SK-N-MC (cell line): Measurements from ENCODE around the gene YWHAE.

Source experiments
- EZH2 ChIP-seq: fragments of 200-600 bp; sonication (generic); IDR thresholded peaks from one replicate; pipeline ENCODE4 v1.6.1; 2017; ENCODE audit warnings: antibody characterized with exemption
- FOXP2 ChIP-seq: optimal IDR thresholded peaks from 2 replicates; pipeline ENCODE3; 2011; ENCODE audit warnings: mild to moderate bottlenecking, moderate library complexity; ENCODE audit not compliant: insufficient read depth; ENCODE audit errors: extremely low read length, control extremely low read depth
- POLR2AphosphoS5 ChIP-seq: IDR thresholded peaks from 2 replicates; pipeline ENCODE4 v1.6.1; 2012; ENCODE audit warnings: mild to moderate bottlenecking, low read depth, low read length, borderline replicate concordance

DNA sequence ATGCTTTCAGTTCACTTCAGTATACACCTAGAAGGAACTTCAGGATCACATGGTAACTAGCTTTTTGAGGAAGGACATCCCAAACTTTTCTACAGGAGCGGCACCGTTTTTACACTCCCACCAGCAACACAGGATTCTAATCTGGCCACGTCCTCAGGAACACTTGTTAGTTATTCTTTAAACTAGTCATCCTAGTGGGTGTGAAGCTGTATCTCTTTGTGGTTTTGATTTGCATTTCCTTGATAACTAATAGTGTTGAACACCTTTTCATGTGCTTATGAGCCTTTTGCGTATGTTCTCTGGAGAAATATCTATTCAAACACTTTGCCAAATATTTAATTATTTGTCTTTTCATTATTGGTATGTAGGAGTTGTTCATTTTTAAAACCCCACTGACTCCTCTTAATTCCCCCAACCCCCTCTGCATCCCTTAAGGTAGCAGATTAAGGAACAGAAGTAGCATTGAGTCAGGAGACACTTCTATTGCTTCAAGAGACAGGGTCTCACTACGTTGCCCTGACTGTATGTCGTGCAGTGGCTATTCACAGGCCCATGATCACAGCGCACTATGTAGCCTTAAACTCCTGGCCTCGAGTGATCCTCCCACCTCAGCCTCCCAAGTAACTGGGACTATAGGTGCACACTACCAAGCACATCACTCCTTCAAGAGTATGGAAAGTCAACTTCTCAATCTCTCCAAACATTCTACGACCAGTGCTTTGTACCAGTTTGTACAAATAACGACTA, 25.4 kb downstream of the YWHAE start:
- TF ChIP-seq POLR2AphosphoS5 (no peak), EZH2 (no peak), FOXP2 (no peak)
